Activated CD8-positive, alpha-beta T cell treated with anti-CD3 and anti-CD28 coated beads for 36 hours (primary cell): Measurements from ENCODE around the gene SGCE. TPM values are rescaled to one million over a fixed set of nuclear protein-coding genes. Genes with fewer than 3 reads are reported as not detected.

Experiments
- ATAC-seq: fragments of 200-7000 bp; cut with Tn5 transposase; one replicate; pipeline ENCODE4 v1.10.0; 2021; ENCODE audit warnings: mild to moderate bottlenecking, moderate library complexity
- CTCF ChIA-PET: fragments of 350-600 bp; sonication (Branson Sonifier 250); formaldehyde crosslinking; loops from one replicate; lab custom pipeline; 2021; ENCODE audit warnings: antibody characterized with exemption; lab: Charles Lee
- POLR2A ChIA-PET: fragments of 350-600 bp; sonication (Branson Sonifier 250); formaldehyde crosslinking; loops from one replicate; lab custom pipeline; 2021; ENCODE audit warnings: antibody characterized with exemption; lab: Charles Lee
- DNase-seq: peaks from one replicate; pipeline ENCODE4 v3.0.0-alpha.2; 2020
- H3K27ac Mint-ChIP-seq: one replicate; pipeline ENCODE4 v1.8.0; 2021; ENCODE audit warnings: mild to moderate bottlenecking, mixed read lengths
- H3K27me3 Mint-ChIP-seq: one replicate; pipeline ENCODE4 v1.8.0; 2021; ENCODE audit warnings: mixed read lengths
- H3K36me3 Mint-ChIP-seq: one replicate; pipeline ENCODE4 v1.8.0; 2021; ENCODE audit warnings: low read depth, mixed read lengths
- H3K4me1 Mint-ChIP-seq: one replicate; pipeline ENCODE4 v1.8.0; 2021; ENCODE audit warnings: low read depth, mixed read lengths
- H3K4me3 Mint-ChIP-seq: one replicate; pipeline ENCODE4 v1.8.0; 2021; ENCODE audit warnings: mild to moderate bottlenecking, moderate library complexity, mixed read lengths
- H3K9me3 Mint-ChIP-seq: one replicate; pipeline ENCODE4 v1.8.0; 2021; ENCODE audit warnings: mixed read lengths
- CTCF ChIP-seq: fragments of 200-600 bp; IDR thresholded peaks from one replicate; pipeline ENCODE4 v1.8.0; 2022; ENCODE audit warnings: antibody characterized with exemption, mild to moderate bottlenecking
- intact Hi-C: fragments of 100-400 bp; cut with micrococcal nuclease; formaldehyde crosslinking; loops from one replicate; pipeline ENCODE4 v1.10.0; 2022
- total RNA-seq, 2 experiments: library from RNA; stranded (reverse); gene quantifications; one replicate each; pipeline ENCODE4 v1.2.3, GENCODE V29; 2021

Gene SGCE
- total RNA-seq, 2 experiments from 2014 or later, result 0.56 TPM; not detected in 1

- DNase-seq (no peak), ATAC-seq (no peak)
- Mint-ChIP-seq H3K9me3 (no peaks in the 10 kb centered on the region), H3K36me3 (no peaks in the 10 kb centered on the region), H3K27ac (no peak overlapping the region), H3K4me1 (no peaks in the 10 kb centered on the region), H3K27me3 (no peaks in the 10 kb centered on the region), H3K4me3 (no peak overlapping the region)
- ChIA-PET CTCF (no interaction called here), POLR2A (no interaction called here)
- TF ChIP-seq CTCF, result no peak
- intact Hi-C loops, result no loop called here
Measured at GRCh38 chr7:94679358-94679757, 23.4 kb upstream of the SGCE start.

GRCh38 chr7:94676431-94676830, 20.5 kb upstream of the SGCE start:
- intact Hi-C loops, result no loop called here
- CTCF ChIA-PET, result no interaction called here
- Mint-ChIP-seq H3K36me3 (no peaks in the 10 kb centered on the region), H3K9me3 (no peaks in the 10 kb centered on the region), H3K27ac (no peak overlapping the region), H3K27me3 (no peaks in the 10 kb centered on the region), H3K4me1 (no peaks in the 10 kb centered on the region), H3K4me3 (no peak overlapping the region)
- ATAC-seq, result no peak
- no peak for DNase-seq
- TF ChIP-seq CTCF, result no peak
- POLR2A ChIA-PET, result no interaction called here

GRCh38 chr7:94675356-94675755, 19.4 kb upstream of the SGCE start:
- ChIA-PET POLR2A (no interaction called here), CTCF (no interaction called here)
- Mint-ChIP-seq H3K9me3 (no peaks in the 10 kb centered on the region), H3K36me3 (no peaks in the 10 kb centered on the region), H3K27me3 (peaks cover 3% of the 10 kb centered on the region), H3K4me3 (no peak overlapping the region), H3K4me1 (no peaks in the 10 kb centered on the region), H3K27ac (no peak overlapping the region)
- DNase-seq (no peak), ATAC-seq (no peak)
- intact Hi-C loops, result no loop called here
- TF ChIP-seq CTCF, result no peak

GRCh38 chr7:94671444-94672235, 15.7 kb upstream of the SGCE start:
- Mint-ChIP-seq H3K4me1 (no peaks in the 10 kb centered on the region), H3K27ac (no peak overlapping the region), H3K9me3 (no peaks in the 10 kb centered on the region), H3K4me3 (no peak overlapping the region), H3K36me3 (no peaks in the 10 kb centered on the region), H3K27me3 (peaks cover 5% of the 10 kb centered on the region)
- POLR2A ChIA-PET, result no interaction called here
- TF ChIP-seq CTCF, result no peak
- CTCF ChIA-PET, result no interaction called here
- intact Hi-C loops, result no loop called here
- no peak for ATAC-seq
- DNase-seq, result no peak

- no peak overlapping the region for H3K27ac Mint-ChIP-seq
Measured at GRCh38 chr7:94669773-94670495, 14.0 kb upstream of the SGCE start.

More at GRCh38 chr7:94669773-94670495, 14.0 kb upstream of the SGCE start:
- DNase-seq (no peak), ATAC-seq (no peak)
- H3K4me3 Mint-ChIP-seq, result no peak overlapping the region
- H3K9me3 Mint-ChIP-seq, result no peaks in the 10 kb centered on the region
- peaks cover 8% of the 10 kb centered on the region for H3K27me3 Mint-ChIP-seq
- ChIA-PET CTCF (no interaction called here), POLR2A (no interaction called here)
- no peaks in the 10 kb centered on the region for H3K36me3 Mint-ChIP-seq
- TF ChIP-seq CTCF, result no peak
- no peaks in the 10 kb centered on the region for H3K4me1 Mint-ChIP-seq
- intact Hi-C loops, result no loop called here
